ENCODE data around the gene CHKB. TPM values are rescaled to one million over a fixed set of nuclear protein-coding genes. Genes with fewer than 3 reads are reported as not detected.

CHKB gene
- total and polyA plus RNA-seq, 2 of the 4 experiments (the other 2 are of a cell fraction), result 8.1 to 36.9 TPM

GRCh38 chr22:50597097-50597496 lies 14.4 kb upstream of the CHKB start:
- H3K14ac ChIP-seq (replicated peaks; ENCODE audit: low read depth, low read length), result no peak overlapping the region
- no peak overlapping the region for H3K18ac ChIP-seq (ENCODE audit: low read depth, low read length)
- TF ChIP-seq CHD1 (IDR thresholded peaks at IDR 0.05; ENCODE audit: low read depth, low read length), result no peak
- TF ChIP-seq CTCF (conservative IDR thresholded peaks at IDR 0.05; ENCODE audit: low read depth, low read length), result no peak
- TF ChIP-seq FOS (IDR thresholded peaks at IDR 0.05; ENCODE audit: low read depth, low read length), result no peak
- TF ChIP-seq POLR2A (IDR thresholded peaks at IDR 0.05; ENCODE audit: low read depth, low read length), result no peak
- TF ChIP-seq BHLHE40 (IDR thresholded peaks at IDR 0.05; ENCODE audit: low read depth, low read length), result no peak
- no peak for TF ChIP-seq MAFK (IDR thresholded peaks at IDR 0.05; ENCODE audit: low read depth, low read length)
- no peak for TF ChIP-seq ELK1 (IDR thresholded peaks at IDR 0.05; ENCODE audit: borderline replicate concordance, low read depth, low read length)
- no peak for TF ChIP-seq RCOR1 (IDR thresholded peaks at IDR 0.05; ENCODE audit: insufficient replicate concordance, low read length)
- TF ChIP-seq NFE2L2 (IDR thresholded peaks at IDR 0.05; ENCODE audit: low read depth, low read length), result no peak
- TF ChIP-seq, protein P1, sequence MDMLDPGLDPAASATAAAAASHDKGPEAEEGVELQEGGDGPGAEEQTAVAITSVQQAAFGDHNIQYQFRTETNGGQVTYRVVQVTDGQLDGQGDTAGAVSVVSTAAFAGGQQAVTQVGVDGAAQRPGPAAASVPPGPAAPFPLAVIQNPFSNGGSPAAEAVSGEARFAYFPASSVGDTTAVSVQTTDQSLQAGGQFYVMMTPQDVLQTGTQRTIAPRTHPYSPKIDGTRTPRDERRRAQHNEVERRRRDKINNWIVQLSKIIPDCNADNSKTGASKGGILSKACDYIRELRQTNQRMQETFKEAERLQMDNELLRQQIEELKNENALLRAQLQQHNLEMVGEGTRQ (IDR thresholded peaks at IDR 0.05; ENCODE audit: low read depth, low read length), result no peak
- H3K4me1 ChIP-seq (ENCODE audit: control insufficient read depth, insufficient read depth, low read length), result no peaks in the 10 kb centered on the region
- H2BK20ac ChIP-seq (ENCODE audit: low read depth, low read length), result no peak overlapping the region
- intact Hi-C loops (cut with micrococcal nuclease) (no loop called here), in situ Hi-C loops (cut with MboI; ENCODE audit: low sequenced_read_pairs) (no loop called here), dilution Hi-C loops (cut with HindIII; ENCODE audit: low sequenced_read_pairs, unreplicated experiment) (no loop called here)
- no peak overlapping the region for H2AK5ac ChIP-seq (ENCODE audit: low read depth, low read length)
- H3K9me1 ChIP-seq (ENCODE audit: insufficient read depth, low read length), result no peaks in the 10 kb centered on the region
- no peak overlapping the region for H4K8ac ChIP-seq (ENCODE audit: low read depth in 2 of 2, low read length in 2 of 2)
- H3K56ac ChIP-seq (ENCODE audit: extremely low read depth, insufficient read depth, low read length), result no peak overlapping the region
- BruUV-seq (replicated peaks), result no TSS peak
- CTCF ChIA-PET, result no interaction called here
- no peak overlapping the region for H4K91ac ChIP-seq (ENCODE audit: insufficient read depth, low read depth, low read length)
- no peak overlapping the region for H2BK120ac ChIP-seq (ENCODE audit: low read depth, low read length)
- H3K4me2 ChIP-seq (ENCODE audit: low read depth, low read length), result no peak overlapping the region
- H3K79me1 ChIP-seq (ENCODE audit: low read depth in 1 of 2, low read length in 2 of 2), result no peaks in the 10 kb centered on the region
- H2BK15ac ChIP-seq (ENCODE audit: low read depth, low read length), result no peak overlapping the region
- no peaks in the 10 kb centered on the region for H3K36me3 ChIP-seq (ENCODE audit: control insufficient read depth, insufficient read depth, low read length)
- no peak overlapping the region for H4K5ac ChIP-seq (ENCODE audit: low read depth, low read length)
- H2AK9ac ChIP-seq (replicated peaks; ENCODE audit: low read depth, low read length, poor library complexity), result no peak overlapping the region
- no peak overlapping the region for H3K4me3 ChIP-seq (ENCODE audit: insufficient read depth, low read depth, low read length)
- H3K9ac ChIP-seq (ENCODE audit: low read depth, low read length), result no peak overlapping the region
- peaks cover 18% of the 10 kb centered on the region for H3K27me3 ChIP-seq (ENCODE audit: control insufficient read depth, insufficient read depth, low read length)
- ATAC-seq (ENCODE audit: low read depth) (no peak), DNase-seq (no peak)
- H3K27ac ChIP-seq (ENCODE audit: insufficient read depth, low read length), result no peak overlapping the region
- POLR2A ChIA-PET (ENCODE audit: unreplicated experiment), result no interaction called here
- H3K23ac ChIP-seq (ENCODE audit: low read depth, low read length), result no peak overlapping the region
- H3K4ac ChIP-seq (ENCODE audit: low read depth, low read length), result no peak overlapping the region
- H2AFZ ChIP-seq (replicated peaks; ENCODE audit: low read length, poor library complexity), result no peak overlapping the region
- H3K9me3 ChIP-seq (ENCODE audit: control insufficient read depth, insufficient read depth, low read length), result no peaks in the 10 kb centered on the region
- peaks cover 3% of the 10 kb centered on the region for H4K20me1 ChIP-seq (ENCODE audit: insufficient read depth, low read length)
- WGBS, 2 experiments (ENCODE audit: extremely low coverage in 2 of 2, insufficient read length in 1 of 2), result 77% methylated on average over 3 of the region's 5 CpGs; no CpG with 5 or more reads in 1 of the 2 experiments
- no peak overlapping the region for H2BK5ac ChIP-seq (ENCODE audit: low read depth, low read length, poor library complexity, severe bottlenecking)
